GM21786 (cell line): ENCODE results near the gene GREM2.

ENCODE experiments used
- ATAC-seq: cut with Tn5 transposase; IDR thresholded peaks from one replicate; pipeline ENCODE4 v1.9.1; 2021; ENCODE audit not compliant: unreplicated experiment

GREM2 gene

GRCh38 chr1:240462277-240462676, 149.7 kb downstream of the GREM2 start:
- ATAC-seq: no peak

GRCh38 chr1:240457203-240457602, 154.8 kb downstream of the GREM2 start:
- no peak for ATAC-seq

DNA sequence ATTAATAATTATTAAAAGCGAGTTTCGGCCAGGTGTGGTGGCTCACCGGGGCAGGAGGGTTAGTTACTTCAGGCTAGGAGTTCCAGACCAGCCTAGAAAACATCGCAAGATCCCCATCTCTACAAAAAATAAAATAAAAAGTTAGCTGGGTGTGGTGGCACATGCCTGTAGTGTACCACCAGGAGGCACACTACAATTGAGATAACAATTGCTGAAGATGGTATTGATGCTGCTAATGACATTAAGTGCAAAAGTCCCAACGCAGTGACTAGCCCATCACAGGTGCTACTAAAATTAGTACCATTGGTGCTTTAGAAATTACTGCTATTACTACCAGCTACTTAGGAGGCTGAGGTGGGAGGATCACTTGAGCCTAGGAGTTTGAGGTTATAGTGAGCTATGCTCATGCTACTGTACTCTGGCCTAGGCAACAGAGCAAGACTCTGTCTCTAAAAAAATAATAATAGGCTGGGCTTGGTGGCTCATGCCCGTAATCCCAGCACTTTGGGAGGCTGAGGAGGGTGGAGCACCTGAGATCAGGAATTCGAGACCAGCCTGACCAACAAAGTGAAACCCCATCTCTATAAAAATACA, 156.6 kb downstream of the GREM2 start:
- ATAC-seq: peak; percentile 48

- no peak for ATAC-seq
These were observed 166.6 kb downstream of the GREM2 start for GRCh38 chr1:240445369-240445768.

GRCh38 chr1:240441669-240442068, 170.3 kb downstream of the GREM2 start:
- no peak for ATAC-seq
